Lung (tissue), 12 donors: ENCODE results near the gene GAST. TPM values are rescaled to one million over a fixed set of nuclear protein-coding genes. Genes with fewer than 3 reads are reported as not detected.
A peak's percentile ranks its signal among the peaks of the same experiment; 100 is the strongest.

Source experiments
- ATAC-seq: fragments of 200-7000 bp; cut with Tn5 transposase; one replicate; pipeline ENCODE4 v1.9.1; 2020; ENCODE audit warnings: moderate number of reproducible peaks; ENCODE audit not compliant: insufficient read depth, low FRiP score
- DNase-seq, 3 donors: peaks; one replicate each; pipeline ENCODE4 v3.0.0-alpha.2; 2013 to 2017
- H3K27ac ChIP-seq, 2 donors: one replicate each; pipeline ENCODE4 v1.5.1; 2013; ENCODE audit warnings: mild to moderate bottlenecking in 2 of 2, moderate library complexity in 2 of 2, control low read depth in 1 of 2, inconsistent platforms in 1 of 2, low read depth in 1 of 2, low read length in 1 of 2
- H3K27me3 ChIP-seq, 3 donors: one replicate each; pipeline ENCODE4 v1.5.1; 2013; ENCODE audit warnings: low read length in 2 of 3; ENCODE audit not compliant: control insufficient read depth in 3 of 3, insufficient read depth in 3 of 3
- H3K36me3 ChIP-seq, 4 donors: one replicate each; pipeline ENCODE4 v1.5.1; 2013; ENCODE audit warnings: low read length in 4 of 4, mild to moderate bottlenecking in 1 of 4, moderate library complexity in 1 of 4; ENCODE audit not compliant: control insufficient read depth in 4 of 4, insufficient read depth in 4 of 4
- H3K4me1 ChIP-seq, 5 donors: one replicate each; pipeline ENCODE4 v1.5.1; 2013; ENCODE audit warnings: low read length in 5 of 5, mild to moderate bottlenecking in 2 of 5, moderate library complexity in 1 of 5; ENCODE audit not compliant: control insufficient read depth in 5 of 5, insufficient read depth in 5 of 5
- H3K4me3 ChIP-seq: one replicate; pipeline ENCODE4 v1.5.1; 2013; ENCODE audit warnings: mild to moderate bottlenecking, control low read depth, moderate library complexity
- H3K9ac ChIP-seq, 2 donors: one replicate each; pipeline ENCODE4 v1.5.1; 2013; ENCODE audit warnings: low read length in 2 of 2, control low read depth in 1 of 2; ENCODE audit not compliant: insufficient read depth in 1 of 2
- H3K9me3 ChIP-seq, 4 donors: one replicate each; pipeline ENCODE4 v1.5.1; 2013; ENCODE audit warnings: low read length in 3 of 4, mild to moderate bottlenecking in 1 of 4, moderate library complexity in 1 of 4; ENCODE audit not compliant: control insufficient read depth in 4 of 4, insufficient read depth in 3 of 4
- WGBS, 2 donors: extraction: QIAGEN DNeasy Blood & Tissue Kit; methylation state at CpG; one replicate each; pipeline ENCODE4 v1.1.7; 2013; 5-methylcytosine and 5-hydroxymethylcytosine counted together
- polyA plus RNA-seq, 2 donors: library from polyadenylated mRNA; stranded (reverse); fragments of 200-250 nt; gene quantifications; one replicate each; pipeline ENCODE4 v1.2.1, GENCODE V29; 2013
- total RNA-seq, 2 donors: library from RNA; depleted of rRNA in 1 of 2; stranded (reverse); fragments of >200 nt in 1 of 2; gene quantifications; one replicate each; pipeline ENCODE4 v1.2.1, GENCODE V29; 2014 to 2021
- TF ChIP-seq, protein P1 (sequence below): IDR thresholded peaks from 2 replicates; pipeline ENCODE4 v1.5.1; 2012; ENCODE audit warnings: mild to moderate bottlenecking; ENCODE audit errors: control extremely low read depth, extremely low read depth
- donor health status: control.
- donor health status: control.
- donor health status: Bipolar disorder and iron deficiency.
- donor health status: healthy.
- donor health status: DM: yes; HTN: yes; CAD: no.

The GAST gene
- total and polyA plus RNA-seq, 4 donors = not detected

GRCh38 chr17:41717408-41718286 lies 5.5 kb downstream of the GAST start:
- WGBS, 2 donors = 58% methylated on average over 15 of the region's 15 CpGs
- ATAC-seq (no peak), DNase-seq (peak in 1 of 3 donors; percentile 7)

DNA sequence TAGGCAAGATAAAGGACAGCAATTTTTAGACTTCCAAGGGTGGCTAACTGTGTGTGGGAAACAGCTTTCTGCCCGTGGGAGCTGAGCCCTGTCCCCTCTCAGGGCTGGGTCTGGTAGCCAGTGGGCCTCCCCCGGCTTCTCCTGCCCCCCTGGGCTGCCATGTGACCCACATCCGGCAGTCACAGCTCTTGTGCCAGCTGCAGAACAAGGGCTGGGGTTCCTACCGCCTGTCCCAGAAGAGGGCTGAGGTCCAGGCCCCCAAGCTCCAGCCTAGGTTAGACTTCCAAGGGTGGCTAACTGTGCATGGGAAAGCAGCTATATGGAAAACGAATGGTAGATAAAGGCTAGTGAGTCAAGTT lies 6.1 kb downstream of the GAST start:
- DNase-seq (no peak), ATAC-seq (no peak)
- Histone ChIP-seq H3K4me3 (no peak overlapping the region), H3K9ac (no peak overlapping the region), H3K4me1 (no peaks in the 10 kb centered on the region), H3K27me3 (peaks cover 0 to 2% (median 0%) of the 10 kb centered on the region in 3 donors), H3K36me3 (no peaks in the 10 kb centered on the region), H3K9me3 (no peaks in the 10 kb centered on the region), H3K27ac (no peak overlapping the region)
- 62 to 78% methylated on average over 5 of the region's 5 CpGs for WGBS, 2 donors
- TF ChIP-seq, protein P1, sequence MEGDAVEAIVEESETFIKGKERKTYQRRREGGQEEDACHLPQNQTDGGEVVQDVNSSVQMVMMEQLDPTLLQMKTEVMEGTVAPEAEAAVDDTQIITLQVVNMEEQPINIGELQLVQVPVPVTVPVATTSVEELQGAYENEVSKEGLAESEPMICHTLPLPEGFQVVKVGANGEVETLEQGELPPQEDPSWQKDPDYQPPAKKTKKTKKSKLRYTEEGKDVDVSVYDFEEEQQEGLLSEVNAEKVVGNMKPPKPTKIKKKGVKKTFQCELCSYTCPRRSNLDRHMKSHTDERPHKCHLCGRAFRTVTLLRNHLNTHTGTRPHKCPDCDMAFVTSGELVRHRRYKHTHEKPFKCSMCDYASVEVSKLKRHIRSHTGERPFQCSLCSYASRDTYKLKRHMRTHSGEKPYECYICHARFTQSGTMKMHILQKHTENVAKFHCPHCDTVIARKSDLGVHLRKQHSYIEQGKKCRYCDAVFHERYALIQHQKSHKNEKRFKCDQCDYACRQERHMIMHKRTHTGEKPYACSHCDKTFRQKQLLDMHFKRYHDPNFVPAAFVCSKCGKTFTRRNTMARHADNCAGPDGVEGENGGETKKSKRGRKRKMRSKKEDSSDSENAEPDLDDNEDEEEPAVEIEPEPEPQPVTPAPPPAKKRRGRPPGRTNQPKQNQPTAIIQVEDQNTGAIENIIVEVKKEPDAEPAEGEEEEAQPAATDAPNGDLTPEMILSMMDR = no peak

More at GRCh38 chr17:41717408-41718286, 5.5 kb downstream of the GAST start:
- H3K4me1 ChIP-seq = no peaks in the 10 kb centered on the region
- TF ChIP-seq, protein P1 = no peak
- H3K36me3 ChIP-seq = no peaks in the 10 kb centered on the region
- no peak overlapping the region for H3K27ac ChIP-seq
- H3K9ac ChIP-seq = no peak overlapping the region
- no peak overlapping the region for H3K4me3 ChIP-seq
- H3K27me3 ChIP-seq = peaks cover 0 to 2% (median 0%) of the 10 kb centered on the region in 3 donors
- no peaks in the 10 kb centered on the region for H3K9me3 ChIP-seq

DNA sequence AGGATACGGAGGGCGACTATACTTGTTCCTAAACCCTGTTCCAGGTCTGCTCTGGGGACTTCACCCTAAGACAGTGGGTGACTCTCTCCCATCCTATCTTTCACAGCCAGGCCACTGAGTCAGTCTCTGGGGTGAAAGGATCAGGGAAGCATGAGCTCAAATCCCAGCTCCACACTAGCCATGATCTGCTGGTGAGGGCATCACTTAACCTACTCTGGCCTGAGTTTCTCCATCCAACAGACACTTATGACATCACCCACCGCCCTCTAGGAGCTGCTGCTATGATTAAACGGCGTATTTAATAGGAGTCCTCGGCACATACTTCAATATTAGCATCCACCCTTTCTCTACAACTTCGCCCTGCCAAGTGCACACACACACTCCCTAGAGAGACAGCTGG lies 10.1 kb downstream of the GAST start:
- no peak for ATAC-seq
- Histone ChIP-seq H3K9me3 (no peaks in the 10 kb centered on the region), H3K27ac (no peak overlapping the region), H3K4me3 (no peak overlapping the region), H3K27me3 (no peaks in the 10 kb centered on the region), H3K9ac (no peak overlapping the region), H3K36me3 (no peaks in the 10 kb centered on the region), H3K4me1 (no peaks in the 10 kb centered on the region)
- no peak for DNase-seq
- TF ChIP-seq, protein P1 = no peak
- 90% methylated on average over 7 of the region's 7 CpGs for WGBS, 2 donors
